Stimulated activated CD4-positive, alpha-beta T cell treated with anti-CD3 and anti-CD28 coated beads, Interleukin-1b, Interleukin-23, amount 100 ng/mL, for 1 hour (primary cell): ENCODE data around the gene UBIAD1.

Source experiments
- DNase-seq, 2 donors: peaks; one replicate each; pipeline ENCODE4 v3.0.0-alpha.2; 2020; ENCODE audit warnings: low read depth in 2 of 2

UBIAD1 gene

DNA sequence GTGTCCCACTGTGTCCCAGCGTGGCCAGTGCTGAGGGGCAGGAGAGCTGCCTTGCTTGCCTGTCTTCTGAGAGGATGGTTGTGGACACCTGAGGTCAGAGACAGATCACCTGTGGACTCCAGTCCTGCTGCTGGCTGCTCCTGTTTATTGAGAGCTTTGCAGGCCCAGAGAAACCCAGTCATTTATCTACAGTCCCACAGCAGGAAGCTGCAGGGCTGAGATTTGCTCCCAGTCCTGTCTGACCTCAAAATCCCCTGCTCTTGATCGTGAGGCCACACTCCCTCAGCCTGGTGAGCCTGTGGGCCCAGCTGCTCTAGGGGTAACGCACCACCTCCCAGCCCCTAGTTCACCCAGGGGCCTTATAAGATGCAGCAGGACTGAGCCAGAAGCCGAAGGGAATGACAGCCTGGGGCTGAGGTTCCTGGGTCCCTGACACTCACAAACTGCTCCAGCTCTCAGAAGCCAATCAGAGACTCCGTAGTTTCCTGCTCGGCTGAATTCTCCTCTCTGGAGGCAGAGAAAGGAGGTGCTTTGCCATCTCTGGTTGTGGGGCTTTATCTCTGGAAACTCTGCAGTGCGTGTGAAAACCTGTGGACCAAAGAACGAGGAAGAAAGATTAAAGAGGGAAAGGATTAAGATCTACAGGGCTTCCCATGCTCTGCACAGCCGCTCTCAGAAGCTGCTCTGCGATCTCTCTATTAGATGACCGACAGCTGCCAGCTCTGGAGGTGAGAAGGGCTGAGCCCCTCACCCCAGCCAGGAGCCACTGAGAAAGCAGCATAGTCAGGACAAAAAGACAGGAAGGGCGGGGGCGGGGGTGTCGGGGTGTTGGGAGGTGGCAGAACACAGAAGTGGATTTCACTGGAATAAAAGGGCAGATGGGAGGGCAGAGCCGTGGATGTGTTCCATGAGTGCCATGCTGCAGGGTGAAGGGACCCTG is 39.1 kb downstream of the UBIAD1 start:
- no peak for DNase-seq

DNA sequence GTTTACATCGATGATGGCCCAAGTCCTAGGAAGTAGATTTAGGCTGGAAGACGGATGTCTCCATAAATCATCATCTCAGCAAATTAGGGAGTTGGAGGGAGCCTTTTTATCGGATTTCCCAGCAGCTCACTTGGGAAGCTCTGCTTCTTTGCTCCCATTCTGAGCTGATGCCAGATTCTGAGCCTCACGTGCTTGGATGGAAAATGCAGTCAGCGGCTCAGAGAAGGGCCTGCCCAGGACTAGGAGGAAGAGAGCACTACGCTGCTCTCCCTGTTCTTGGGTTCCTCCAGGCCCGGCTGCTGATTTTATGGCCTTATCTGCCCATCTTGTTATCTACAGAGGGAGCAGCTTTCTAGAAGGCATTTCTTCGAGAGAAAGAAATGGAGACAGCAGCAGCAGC is 42.0 kb downstream of the UBIAD1 start:
- DNase-seq, result no peak

DNA sequence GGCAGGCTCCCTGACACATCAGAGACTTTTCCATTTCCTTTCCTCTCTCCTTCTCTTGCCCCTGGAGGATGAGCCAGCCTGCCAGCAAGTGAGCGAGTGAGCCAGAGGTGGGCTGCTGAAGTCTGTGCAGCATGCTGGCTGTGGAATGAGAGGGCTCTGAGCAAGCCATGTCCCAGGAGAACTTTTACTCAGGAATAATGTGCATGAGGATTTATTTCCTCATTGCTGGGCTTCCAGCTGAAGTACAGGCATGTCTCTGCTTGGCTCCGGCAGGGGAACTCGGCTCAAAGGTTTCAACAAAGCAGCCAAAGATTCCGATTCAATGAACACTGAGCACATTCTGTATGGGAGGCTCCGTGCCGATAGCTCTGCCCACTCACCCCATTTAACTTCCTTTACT is 43.7 kb downstream of the UBIAD1 start:
- no peak for DNase-seq

GRCh38 chr1:11318982-11319381 is 46.0 kb downstream of the UBIAD1 start:
- DNase-seq, result no peak

DNA sequence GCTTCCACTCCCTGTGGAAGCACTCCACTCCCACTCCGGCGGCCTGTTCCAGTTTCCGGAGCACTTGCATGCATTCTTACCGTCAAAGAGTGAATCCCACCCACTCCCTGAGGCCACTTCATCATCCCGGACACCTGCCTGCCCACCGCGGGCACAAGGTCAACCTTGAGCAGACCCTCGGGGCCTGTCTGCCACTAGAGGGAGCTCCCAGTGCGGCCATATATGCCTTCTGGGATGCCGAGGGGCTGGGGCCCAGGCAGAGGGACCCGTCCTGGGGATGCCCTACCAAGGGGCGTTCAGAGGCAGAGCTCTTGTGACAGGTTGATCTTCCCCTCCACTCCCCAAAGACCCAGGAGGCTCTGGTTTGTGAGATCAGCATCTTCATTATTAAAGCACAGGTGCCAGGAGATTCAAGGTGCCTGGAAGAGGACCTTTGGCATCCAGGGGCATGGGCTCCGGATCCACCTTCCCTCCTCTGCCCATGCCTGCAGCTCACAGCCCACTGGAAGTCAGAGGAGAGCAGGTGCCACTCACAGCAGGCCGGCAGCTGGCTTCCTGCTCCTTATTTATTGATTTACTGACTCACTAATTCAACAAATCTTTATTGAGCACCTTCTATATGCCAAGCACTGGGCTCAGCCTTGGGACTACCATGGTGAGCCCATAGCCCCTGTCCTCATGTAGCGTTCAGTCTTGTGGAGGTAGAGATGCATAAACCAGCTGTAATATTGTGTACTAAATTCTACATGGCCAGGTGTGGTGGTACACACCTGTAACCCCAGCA is 47.3 kb downstream of the UBIAD1 start:
- peak in 1 of 2 donors; percentile 12 for DNase-seq

- DNase-seq, result no peak
These were observed 48.9 kb downstream of the UBIAD1 start for GRCh38 chr1:11321656-11322491.

DNA sequence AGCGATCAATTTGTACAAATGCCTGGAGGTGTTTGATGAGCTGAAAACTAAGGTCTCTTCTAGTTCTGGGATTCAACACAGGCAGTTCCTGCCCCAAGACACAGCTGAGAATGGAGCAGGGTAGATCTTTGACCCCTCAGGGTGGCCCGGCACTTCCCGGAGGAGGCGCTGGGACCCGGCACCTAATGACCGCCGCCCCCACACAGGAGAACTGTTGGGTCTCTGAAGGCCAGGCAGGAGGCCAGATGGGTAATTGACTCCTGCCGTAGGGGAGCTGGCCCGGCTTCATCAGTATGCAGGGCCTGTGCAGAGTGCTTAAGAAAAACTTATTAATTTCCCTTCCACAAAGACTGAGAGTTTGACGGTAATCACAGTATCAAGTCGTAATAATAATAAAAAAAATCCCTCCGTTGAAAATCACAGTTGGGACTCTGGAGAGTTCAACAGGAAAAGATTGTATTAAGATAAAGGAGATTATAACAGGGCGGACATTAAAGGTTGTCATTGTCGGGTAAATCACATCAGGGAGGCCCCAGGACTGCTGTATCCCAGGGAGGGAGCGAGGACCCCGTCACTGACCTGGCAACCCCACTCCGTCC is 51.7 kb downstream of the UBIAD1 start:
- no peak for DNase-seq

GRCh38 chr1:11326070-11326469 is 53.1 kb downstream of the UBIAD1 start:
- DNase-seq, result no peak

DNA sequence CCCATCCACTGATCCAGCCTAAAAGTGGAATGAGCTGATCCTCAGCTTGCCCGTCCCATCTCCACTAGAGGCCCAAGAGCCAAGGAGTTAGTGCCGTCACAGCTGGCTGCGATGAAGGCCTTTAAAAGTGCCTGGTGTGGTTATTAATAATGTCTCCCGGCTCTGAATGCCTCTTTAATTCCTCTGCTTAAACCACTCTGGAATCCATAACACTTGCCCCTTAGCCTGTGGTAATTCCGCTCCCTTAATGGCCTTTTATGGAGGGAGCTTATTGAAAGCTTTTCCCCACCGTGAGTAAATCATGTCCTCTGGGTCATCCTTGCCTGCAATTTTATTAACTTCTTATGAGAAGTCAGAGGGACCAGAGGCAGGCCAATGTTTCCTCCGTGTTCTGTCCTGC is 55.4 kb downstream of the UBIAD1 start:
- no peak for DNase-seq

DNA sequence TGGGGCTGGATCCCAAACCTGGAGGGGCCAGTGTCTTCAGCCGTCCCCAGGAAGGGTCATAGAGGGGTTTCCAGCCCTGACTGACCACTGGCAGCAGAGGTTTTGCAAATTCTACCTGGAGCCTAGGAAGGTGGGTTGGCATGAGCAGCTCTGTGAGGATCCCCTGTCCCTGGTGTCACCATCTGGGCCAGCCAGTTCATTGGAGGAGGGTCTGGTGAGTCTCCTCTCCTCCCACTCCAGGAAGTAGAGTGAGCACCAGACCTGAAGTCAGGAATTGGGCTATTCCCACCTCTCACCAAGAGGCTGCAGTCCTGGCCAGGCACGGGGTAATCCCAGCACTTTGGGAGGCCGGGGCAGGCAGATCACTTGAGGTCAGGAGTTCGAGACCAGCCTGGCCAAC is 57.4 kb downstream of the UBIAD1 start:
- DNase-seq, result no peak

DNA sequence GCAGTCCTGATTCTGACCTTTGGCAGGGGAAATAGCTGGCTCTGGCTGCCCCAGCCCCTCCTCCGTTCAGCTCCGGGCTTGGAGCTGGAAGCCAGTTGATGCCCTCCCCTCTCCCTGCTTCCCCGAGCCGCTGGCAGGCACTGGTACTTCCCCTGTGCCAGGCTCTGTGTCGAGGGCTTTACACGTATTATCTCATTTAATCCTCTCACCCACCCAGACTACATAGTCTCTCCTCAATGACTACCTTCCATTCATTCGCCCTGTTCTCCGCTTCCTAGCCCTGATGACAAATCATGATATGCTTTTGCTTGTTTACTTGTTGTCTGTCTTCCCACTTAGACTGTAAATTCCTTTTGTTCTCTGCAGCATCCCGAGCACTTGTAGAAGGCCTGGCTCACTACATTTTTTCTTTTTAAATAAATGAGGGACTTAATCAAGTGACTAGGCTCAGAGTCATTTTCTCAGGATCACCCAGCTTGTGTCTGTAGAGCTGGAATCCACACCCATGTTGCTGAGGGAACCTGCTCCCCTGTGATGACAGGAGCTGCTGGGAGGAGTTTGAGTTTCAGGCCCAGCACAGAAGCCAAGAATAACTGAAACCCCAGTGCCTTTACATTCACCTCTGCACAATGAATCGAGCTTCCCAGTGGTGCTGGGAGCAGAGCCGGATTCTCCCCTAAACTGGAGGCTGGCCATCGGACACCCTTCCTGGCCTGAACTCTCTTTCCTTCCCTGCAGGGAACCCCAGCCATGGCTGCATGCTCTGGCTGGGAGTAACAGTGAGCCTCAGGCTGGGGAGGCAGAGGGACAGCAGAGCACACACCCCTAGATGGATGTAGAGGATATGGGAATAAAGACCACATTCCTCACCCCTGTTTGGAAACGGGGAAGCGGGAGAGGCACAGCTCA is 58.3 kb downstream of the UBIAD1 start:
- no peak for DNase-seq

- no peak for DNase-seq
These were observed 59.0 kb downstream of the UBIAD1 start for GRCh38 chr1:11331945-11332546.

GRCh38 chr1:11333631-11334030 is 60.6 kb downstream of the UBIAD1 start:
- no peak for DNase-seq

DNA sequence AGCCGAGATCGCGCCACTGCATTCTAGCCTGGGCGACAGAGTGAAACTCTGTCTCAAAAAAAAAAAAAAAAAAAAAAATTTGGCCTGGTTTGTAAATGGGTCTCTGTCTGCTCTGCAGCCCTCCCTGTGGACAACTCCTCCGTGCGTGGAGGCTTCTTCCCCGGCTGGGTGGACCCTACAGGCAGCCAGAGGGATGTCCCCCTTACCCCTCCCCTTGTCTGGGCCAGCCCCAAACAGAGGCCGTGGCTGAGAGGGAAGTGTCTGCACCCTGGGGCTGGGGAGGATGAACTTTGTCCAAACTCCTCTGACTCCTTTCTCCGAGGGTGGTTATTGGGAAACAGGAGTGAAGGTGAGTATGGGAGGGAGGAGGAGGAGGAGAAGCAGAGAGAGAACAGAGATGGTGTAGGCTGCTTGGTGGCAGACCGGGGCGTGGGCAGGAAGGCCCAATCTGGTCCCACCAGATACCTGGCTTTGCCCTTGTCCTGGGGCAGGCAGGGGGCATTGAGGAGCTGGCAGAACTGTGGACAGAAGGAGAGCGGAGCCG is 61.3 kb downstream of the UBIAD1 start:
- DNase-seq, result no peak

DNA sequence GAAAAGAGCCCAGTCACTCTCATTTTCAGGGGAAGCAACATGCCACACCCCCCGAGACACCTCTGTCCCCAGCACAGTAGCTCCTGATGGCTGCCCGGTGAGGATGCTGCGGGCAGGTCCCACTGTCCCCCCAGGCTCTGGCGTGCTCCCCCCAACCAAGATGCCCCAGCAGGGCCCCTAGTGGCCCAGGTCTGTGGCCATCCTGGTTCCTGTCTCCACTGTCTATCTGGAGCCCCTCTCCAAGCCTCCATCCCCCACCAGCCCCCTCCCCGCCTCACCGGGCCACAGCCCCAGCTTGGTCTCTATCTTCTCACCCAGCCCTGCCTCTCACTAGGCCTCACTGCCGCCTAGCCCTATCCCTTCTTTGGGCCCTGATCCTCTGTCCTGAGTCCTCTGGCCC is 61.8 kb downstream of the UBIAD1 start:
- no peak for DNase-seq

DNA sequence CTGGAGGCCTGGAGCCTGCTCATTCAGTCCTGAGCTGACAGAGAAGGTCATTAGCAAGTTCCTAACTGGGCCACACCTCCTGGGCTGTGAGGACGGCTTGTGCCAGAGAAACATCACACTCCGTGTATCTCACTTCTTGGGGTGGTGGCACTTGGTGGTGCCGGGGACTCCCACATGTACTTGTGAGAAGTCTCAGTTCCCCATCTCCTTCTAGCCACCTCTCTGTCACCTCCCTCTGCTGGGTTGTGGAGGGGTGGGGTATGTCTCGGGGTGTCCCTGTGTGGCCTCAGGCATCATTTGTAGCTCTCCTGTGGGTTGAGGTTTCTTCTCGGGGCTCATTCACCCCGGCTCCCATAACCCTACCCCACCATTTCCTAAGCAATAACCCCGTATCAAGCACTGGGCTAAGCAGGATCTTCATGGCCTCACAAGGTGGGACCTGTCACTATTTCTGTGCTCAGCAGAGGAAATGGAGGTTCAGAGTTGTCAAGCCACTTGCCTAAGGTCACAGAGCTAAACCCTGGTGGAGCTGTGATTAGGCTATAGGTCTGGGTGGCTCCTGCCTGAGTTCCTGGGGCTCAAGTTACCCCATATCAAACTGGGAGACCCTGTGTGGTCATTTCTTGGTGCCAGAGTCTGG is 62.5 kb downstream of the UBIAD1 start:
- DNase-seq, result no peak

DNA sequence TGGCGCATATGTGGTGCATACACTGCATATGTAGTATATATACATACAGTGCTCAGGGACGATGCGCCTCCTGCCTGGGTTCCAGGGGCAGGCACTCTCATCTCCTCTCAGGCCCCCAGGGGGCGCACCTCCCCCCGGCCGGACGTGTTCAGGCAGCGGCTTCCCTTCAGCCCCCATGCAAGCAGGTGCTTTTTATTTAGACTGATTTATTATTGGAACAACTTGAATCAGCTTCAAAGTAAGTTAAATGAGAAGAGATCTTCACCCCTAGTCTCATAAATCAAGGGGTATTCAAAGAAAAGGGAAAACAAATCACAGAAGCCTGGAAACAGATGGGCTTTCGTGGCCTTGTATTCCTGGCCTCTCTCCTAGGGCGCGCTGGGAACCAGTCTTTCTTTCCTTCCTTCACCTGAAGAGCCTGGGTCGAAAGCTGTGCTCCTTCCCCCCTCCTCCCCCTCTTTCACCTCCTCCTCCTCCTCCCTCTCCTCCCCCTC is 64.6 kb downstream of the UBIAD1 start:
- DNase-seq, result peak; percentile 31 to 66
